T-helper 1 cell treated with Interleukin-12 subunit alpha and Interleukin-12 subunit beta and Interleukin-4 antibody, amounts not matched to agents 30 ng/mL and 1 ng/mL, for 36 hours (primary cell): ENCODE data around the gene COX4I2. TPM values are rescaled to one million over a fixed set of nuclear protein-coding genes. Genes with fewer than 3 reads are reported as not detected.
"Not testable (repeated sequence)": the region's sequence is repeated elsewhere in the genome, so short reads cannot be mapped to it uniquely, and the experiment has no call there.

Experiments
- intact Hi-C: fragments of 100-400 bp; cut with micrococcal nuclease; formaldehyde crosslinking; loops from one replicate; pipeline ENCODE4 v1.15.1; 2024
- total RNA-seq: library from RNA; stranded (reverse); gene quantifications from 2 replicates; pipeline ENCODE4 v1.2.3, GENCODE V29; 2022

COX4I2 gene
- total RNA-seq, 1 donor from 2014 or later: not detected

- intact Hi-C loops: no loop called here
These were observed 30.0 kb upstream of the COX4I2 start for GRCh38 chr20:31607640-31608250.

- intact Hi-C loops: no loop called here
These were observed 29.3 kb upstream of the COX4I2 start for GRCh38 chr20:31608251-31608945.

GRCh38 chr20:31612271-31612640, 25.5 kb upstream of the COX4I2 start:
- intact Hi-C loops: loop anchor here (1.0 kb wide), 1 partner anchor 39 kb away; no protein-coding TSS in a partner anchor

GRCh38 chr20:31615416-31615815, 22.3 kb upstream of the COX4I2 start:
- intact Hi-C loops: no loop called here

- intact Hi-C loops: no loop called here
These were observed 20.1 kb upstream of the COX4I2 start for GRCh38 chr20:31617432-31618104.

- intact Hi-C loops: no loop called here
These were observed 17.5 kb upstream of the COX4I2 start for GRCh38 chr20:31620246-31620645.

GRCh38 chr20:31623123-31623505, 14.6 kb upstream of the COX4I2 start:
- intact Hi-C loops: not testable (repeated sequence)

GRCh38 chr20:31626534-31626933, 11.2 kb upstream of the COX4I2 start:
- intact Hi-C loops: not testable (repeated sequence)

- intact Hi-C loops: not testable (repeated sequence)
These were observed 9.7 kb upstream of the COX4I2 start for GRCh38 chr20:31628057-31628456.

GRCh38 chr20:31630187-31630790, 7.4 kb upstream of the COX4I2 start:
- intact Hi-C loops: no loop called here

GRCh38 chr20:31632548-31633338, 5.0 kb upstream of the COX4I2 start:
- intact Hi-C loops: no loop called here

GRCh38 chr20:31633339-31633914, 4.3 kb upstream of the COX4I2 start:
- intact Hi-C loops: no loop called here

- intact Hi-C loops: no loop called here
These were observed 605 bp downstream of the COX4I2 start for GRCh38 chr20:31638317-31638716.

GRCh38 chr20:31638816-31639215, 1.1 kb downstream of the COX4I2 start:
- intact Hi-C loops: no loop called here

- intact Hi-C loops: no loop called here
These were observed 2.5 kb downstream of the COX4I2 start for GRCh38 chr20:31640259-31640658.

GRCh38 chr20:31641391-31641790, 3.7 kb downstream of the COX4I2 start:
- intact Hi-C loops: no loop called here

- intact Hi-C loops: no loop called here
These were observed 5.1 kb downstream of the COX4I2 start for GRCh38 chr20:31642837-31643236.

- intact Hi-C loops: no loop called here
These were observed 5.8 kb downstream of the COX4I2 start for GRCh38 chr20:31643522-31643921.

GRCh38 chr20:31644701-31645100, 7.0 kb downstream of the COX4I2 start:
- intact Hi-C loops: no loop called here

- intact Hi-C loops: not testable (repeated sequence)
These were observed 10.4 kb downstream of the COX4I2 start for GRCh38 chr20:31648104-31648503.

- intact Hi-C loops: no loop called here
These were observed 15.2 kb downstream of the COX4I2 start for GRCh38 chr20:31652917-31653396.
